Suppressor macrophage treated with lipopolysaccharide for 4 hours (primary cell): ENCODE data around the gene REXO1.
A peak's percentile ranks its signal among the peaks of the same experiment; 100 is the strongest.
"Not testable (repeated sequence)": the region's sequence is repeated elsewhere in the genome, so short reads cannot be mapped to it uniquely, and the experiment has no call there.

Experiments
- DNase-seq: peaks from one replicate; pipeline ENCODE4 v3.0.0-alpha.2; 2020

The REXO1 gene

GRCh38 chr19:1848399-1849131, at the start of gene REXO1:
Gene REXO1, minus strand, starts transcription at chr19:1848483. Its CDS starts 125 bp downstream, at chr19:1848358.
- DNase-seq: peak; percentile 98

- no peak for DNase-seq
These were observed 48.2 kb upstream of the REXO1 start for GRCh38 chr19:1896508-1896907.

- no peak for DNase-seq
These were observed 45.5 kb upstream of the REXO1 start for GRCh38 chr19:1893791-1894190.

GRCh38 chr19:1889907-1890306, 41.6 kb upstream of the REXO1 start:
- no peak for DNase-seq

- DNase-seq: no peak
These were observed 40.1 kb upstream of the REXO1 start for GRCh38 chr19:1888385-1888784.

- DNase-seq: not testable (repeated sequence)
These were observed 38.1 kb upstream of the REXO1 start for GRCh38 chr19:1886360-1886759.

GRCh38 chr19:1885398-1886119, 37.3 kb upstream of the REXO1 start, which contains the start of gene ABHD17A:
Gene ABHD17A, minus strand, starts transcription at chr19:1885496. Its CDS starts 3,930 bp downstream, at chr19:1881566.
- peak; percentile 99 for DNase-seq

- no peak for DNase-seq
These were observed 36.5 kb upstream of the REXO1 start for GRCh38 chr19:1884719-1885334.

GRCh38 chr19:1884291-1884718, 36.0 kb upstream of the REXO1 start:
- DNase-seq: no peak

GRCh38 chr19:1883784-1884183, 35.5 kb upstream of the REXO1 start:
- DNase-seq: no peak

GRCh38 chr19:1882786-1883692, 34.8 kb upstream of the REXO1 start:
- DNase-seq: no peak

GRCh38 chr19:1882089-1882785, 34.0 kb upstream of the REXO1 start:
- DNase-seq: no peak

GRCh38 chr19:1881393-1882088, 33.3 kb upstream of the REXO1 start:
- not testable (repeated sequence) for DNase-seq

- no peak for DNase-seq
These were observed 32.5 kb upstream of the REXO1 start for GRCh38 chr19:1880611-1881392.

GRCh38 chr19:1879982-1880381, 31.7 kb upstream of the REXO1 start:
- DNase-seq: not testable (repeated sequence)

- DNase-seq: not testable (repeated sequence)
These were observed 30.3 kb upstream of the REXO1 start for GRCh38 chr19:1878583-1878982.

- DNase-seq: not testable (repeated sequence)
These were observed 29.0 kb upstream of the REXO1 start for GRCh38 chr19:1877280-1877660.

GRCh38 chr19:1876496-1877279, 28.4 kb upstream of the REXO1 start:
- not testable (repeated sequence) for DNase-seq

GRCh38 chr19:1875646-1876495, 27.6 kb upstream of the REXO1 start:
- peak; percentile 96 for DNase-seq
